GM21367 (cell line): Measurements from ENCODE around the gene GTF2F1.
"Not testable (repeated sequence)": the region's sequence is repeated elsewhere in the genome, so short reads cannot be mapped to it uniquely, and the experiment has no call there.

ENCODE experiments used
- ATAC-seq: cut with Tn5 transposase; IDR thresholded peaks from one replicate; pipeline ENCODE4 v1.9.1; 2021; ENCODE audit not compliant: unreplicated experiment

The GTF2F1 gene

GRCh38 chr19:6359568-6360341 is 33.2 kb downstream of the GTF2F1 start:
- no peak for ATAC-seq

GRCh38 chr19:6358003-6358402 is 35.0 kb downstream of the GTF2F1 start:
- ATAC-seq, result no peak

- ATAC-seq, result no peak
Measured at GRCh38 chr19:6357174-6357573, 35.8 kb downstream of the GTF2F1 start.

DNA sequence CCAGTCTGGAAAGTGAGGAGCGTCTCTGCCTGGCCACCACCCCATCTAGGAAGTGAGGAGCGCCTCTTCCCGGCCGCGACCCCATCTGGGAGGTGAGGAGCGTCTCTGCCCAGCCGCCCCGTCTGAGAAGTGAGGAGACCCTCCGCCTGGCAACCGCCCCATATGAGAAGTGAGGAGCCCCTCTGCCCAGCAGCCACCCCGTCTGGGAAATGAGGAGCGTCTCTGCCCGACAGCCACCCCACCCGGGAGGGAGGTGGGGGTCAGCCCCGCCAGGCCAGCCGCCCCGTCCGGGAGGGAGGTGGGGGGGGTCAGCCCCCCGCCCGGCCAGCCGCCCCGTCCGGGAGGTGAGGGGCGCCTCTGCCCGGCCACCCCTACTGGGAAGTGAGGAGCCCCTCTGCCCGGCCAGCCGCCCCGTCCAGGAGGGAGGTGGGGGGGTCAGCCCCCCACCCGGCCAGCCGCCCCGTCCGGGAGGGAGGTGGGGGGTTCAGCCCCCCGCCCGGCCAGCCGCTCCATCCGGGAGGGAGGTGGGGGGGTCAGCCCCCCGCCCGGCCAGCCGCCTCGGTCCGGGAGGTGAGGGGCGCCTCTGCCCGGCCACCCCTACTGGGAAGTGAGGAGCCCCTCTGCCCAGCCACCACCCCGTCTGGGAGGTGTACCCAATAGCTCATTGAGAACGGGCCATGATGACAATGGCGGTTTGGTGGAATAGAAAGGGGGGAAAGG is 37.5 kb downstream of the GTF2F1 start:
- ATAC-seq, result not testable (repeated sequence)

DNA sequence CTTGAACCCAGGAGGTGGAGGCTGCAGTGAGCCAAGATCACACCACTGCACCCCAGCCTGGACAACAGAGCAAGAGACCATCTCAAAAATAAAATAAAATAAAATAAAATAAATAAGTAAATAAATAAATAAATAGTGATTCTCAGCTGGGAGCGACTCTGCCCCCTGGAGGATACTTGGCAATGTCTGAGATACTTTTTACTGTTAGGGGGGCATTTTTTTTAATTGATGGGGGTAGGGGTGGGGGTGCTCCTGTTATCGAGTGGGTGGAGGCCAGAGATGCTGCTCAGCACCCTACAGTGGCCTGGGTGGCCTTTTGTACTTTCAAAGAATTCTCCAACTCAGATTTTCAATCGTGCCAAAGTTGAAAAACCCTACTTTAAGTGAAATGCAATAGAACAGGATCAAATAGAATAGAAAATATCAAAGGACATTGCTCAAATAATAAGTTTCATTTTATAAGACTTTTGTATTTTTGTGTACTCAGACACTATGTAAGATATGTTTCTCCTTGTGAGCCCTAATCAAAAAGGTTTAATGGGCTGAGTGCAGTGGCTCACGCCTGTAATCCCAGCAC is 38.8 kb downstream of the GTF2F1 start:
- no peak for ATAC-seq

GRCh38 chr19:6352381-6353165 is 40.4 kb downstream of the GTF2F1 start:
- ATAC-seq, result no peak

- no peak for ATAC-seq
Measured at GRCh38 chr19:6350688-6351087, 42.3 kb downstream of the GTF2F1 start.

GRCh38 chr19:6349271-6349670 is 43.7 kb downstream of the GTF2F1 start:
- not testable (repeated sequence) for ATAC-seq

DNA sequence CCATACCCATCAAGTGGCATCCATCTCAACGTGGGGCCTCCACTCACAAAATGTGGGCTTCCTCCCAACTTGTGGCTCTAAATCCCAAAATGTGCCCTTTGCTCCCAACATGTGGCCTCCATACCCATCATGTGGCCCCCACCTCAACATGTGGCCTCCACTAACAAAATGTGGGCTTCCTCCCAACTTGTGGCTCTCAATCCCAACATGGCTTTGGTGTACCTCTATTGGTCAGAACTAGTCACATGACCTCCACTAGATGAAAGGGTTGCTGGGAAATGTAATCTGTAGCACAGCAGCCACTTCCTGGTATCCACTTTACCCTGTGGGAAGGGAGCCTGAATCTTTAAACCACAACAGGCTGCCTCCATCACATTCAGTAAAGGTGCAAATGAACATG is 49.5 kb downstream of the GTF2F1 start:
- ATAC-seq, result no peak

GRCh38 chr19:6340493-6341201 is 52.3 kb downstream of the GTF2F1 start:
- ATAC-seq, result no peak

DNA sequence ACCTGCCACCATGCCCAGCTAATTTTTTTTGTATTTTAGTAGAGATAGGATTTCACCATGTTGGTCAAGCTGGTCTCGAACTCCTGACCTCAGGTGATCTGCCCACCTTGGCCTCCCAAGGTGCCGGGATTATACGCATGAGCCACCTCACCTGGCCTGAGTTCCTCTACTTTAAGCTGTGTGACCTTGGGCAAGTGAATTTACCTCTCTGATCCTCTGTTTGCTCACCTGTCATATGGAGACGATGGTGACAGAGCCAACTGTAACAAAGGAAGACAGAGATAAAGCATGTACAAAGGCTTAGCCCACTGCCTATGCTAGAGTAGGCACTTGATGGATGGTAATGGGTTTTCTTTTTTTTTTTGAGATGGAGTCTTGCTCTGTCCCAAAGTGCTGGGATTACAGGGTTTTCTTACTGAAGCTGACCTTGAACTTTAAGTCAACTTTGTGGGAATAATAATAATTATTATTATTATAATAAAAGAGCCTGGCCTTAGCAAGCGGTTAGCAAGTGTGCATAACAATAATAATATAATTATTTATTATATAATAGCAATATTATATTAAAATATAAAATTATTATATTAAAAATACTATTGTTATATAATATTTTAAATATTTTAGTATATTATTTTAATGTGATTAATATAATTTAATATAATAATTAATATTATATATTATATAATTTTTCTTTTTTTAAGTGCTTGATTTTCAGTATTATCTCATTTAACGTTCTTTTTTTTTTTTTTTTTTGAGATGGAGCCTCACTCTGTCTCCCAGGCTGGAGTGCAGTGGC is 58.3 kb downstream of the GTF2F1 start:
- no peak for ATAC-seq

- no peak for ATAC-seq
Measured at GRCh38 chr19:6333439-6333838, 59.5 kb downstream of the GTF2F1 start, which contains the start of gene ACER1. TSS of gene ACER1 (minus strand) at chr19:6333612. CDS start at chr19:6333551, 61 bp downstream.
